Peyer's patch (tissue), 4 donors: ENCODE measurements around the gene IZUMO2. TPM values are rescaled to one million over a fixed set of nuclear protein-coding genes. Genes with fewer than 3 reads are reported as not detected.

Experiments used
- DNase-seq, 3 donors: peaks; one replicate each; pipeline ENCODE4 v3.0.0-alpha.2; 2017 to 2019
- H3K27ac ChIP-seq, 4 donors: fragments of 200-600 bp; sonication (generic); one replicate each; pipeline ENCODE4 v1.5.1; 2016 to 2019
- H3K27me3 ChIP-seq, 2 donors: fragments of 200-600 bp; sonication (generic); one replicate each; pipeline ENCODE4 v1.5.1; 2019
- H3K36me3 ChIP-seq, 3 donors: fragments of 200-600 bp; sonication (generic); one replicate each; pipeline ENCODE4 v1.5.1; 2016 to 2019
- H3K4me1 ChIP-seq, 4 donors: fragments of 200-600 bp; sonication (generic); one replicate each; pipeline ENCODE4 v1.5.1; 2016 to 2019
- H3K4me3 ChIP-seq, 4 donors: fragments of 200-600 bp; sonication (generic); 1 replicate in 3 of 4; 2 replicates in 1 of 4; pipeline ENCODE4 v1.5.1; 2016 to 2019; ENCODE audit warnings: mild to moderate bottlenecking in 1 of 4
- H3K9me3 ChIP-seq, 4 donors: fragments of 200-600 bp; sonication (generic); one replicate each; pipeline ENCODE4 v1.5.1; 2016 to 2019; ENCODE audit warnings: mild to moderate bottlenecking in 1 of 4
- CTCF ChIP-seq, 6 experiments: fragments of 450-650 bp in 4 of 6; fragments of 200-600 bp in 2 of 6; sonication (generic) in 1 of 6; IDR thresholded peaks; one replicate each; pipeline ENCODE4 v1.5.1; 2017 to 2019; ENCODE audit warnings: antibody characterized with exemption in 6 of 6, mild to moderate bottlenecking in 3 of 6, moderate library complexity in 1 of 6
- POLR2A ChIP-seq, 2 donors: fragments of 450-650 bp; IDR thresholded peaks; one replicate each; pipeline ENCODE4 v1.5.1; 2017; ENCODE audit warnings: antibody characterized with exemption in 2 of 2, mild to moderate bottlenecking in 2 of 2, moderate library complexity in 2 of 2
- total RNA-seq, 4 donors: library from RNA; depleted of rRNA; stranded (reverse); fragments of >200 nt; gene quantifications; one replicate each; pipeline ENCODE4 v1.1.0, GENCODE V29; 2016

IZUMO2 gene
- total RNA-seq, 4 donors from 2014 or later = not detected

DNA sequence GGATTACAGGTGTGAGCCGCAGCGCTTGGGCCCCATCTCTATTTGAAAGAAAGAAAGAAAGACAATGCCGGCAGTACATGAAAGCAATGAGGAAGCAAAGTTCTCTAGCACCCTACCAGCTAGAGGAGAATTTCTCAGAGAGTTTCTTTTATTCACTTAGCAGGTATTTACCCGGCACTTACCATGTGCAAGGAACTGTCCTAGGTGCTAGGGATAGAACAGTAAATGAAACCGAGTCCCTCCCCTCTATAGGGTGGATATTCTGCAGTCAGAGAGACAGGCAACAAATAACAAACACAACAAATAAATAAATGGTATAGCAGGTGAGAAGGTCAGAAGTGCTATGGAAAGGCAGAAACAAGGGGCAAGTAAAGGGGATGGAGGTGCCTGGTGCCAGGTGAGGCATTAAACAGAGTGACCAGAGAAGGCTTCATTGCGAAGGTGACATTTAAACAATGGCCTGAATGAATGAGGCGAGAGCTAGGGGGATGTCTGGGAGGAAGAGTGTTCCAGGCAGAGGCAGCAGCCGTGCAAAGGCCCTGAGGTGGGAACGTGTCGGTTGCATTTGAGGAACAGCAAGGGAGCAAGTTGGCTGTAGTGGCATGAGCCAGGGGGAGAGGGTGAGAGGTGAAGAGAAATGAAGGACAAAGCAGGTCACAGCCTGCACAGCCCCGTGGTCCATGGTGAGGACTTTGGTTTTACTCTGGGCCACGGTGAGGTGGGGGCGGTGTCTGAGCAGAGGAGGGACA lies 29.6 kb upstream of the IZUMO2 start:
- DNase-seq = no peak
- Histone ChIP-seq H3K27me3 (no peaks in the 10 kb centered on the region), H3K27ac (no peak overlapping the region), H3K4me3 (no peak overlapping the region), H3K36me3 (peaks cover 0 to 26% (median 0%) of the 10 kb centered on the region in 3 donors), H3K4me1 (peaks cover 0 to 15% (median 0%) of the 10 kb centered on the region in 4 donors), H3K9me3 (no peaks in the 10 kb centered on the region)
- TF ChIP-seq CTCF (IDR thresholded peaks at IDR 0.05) (no peak), POLR2A (IDR thresholded peaks at IDR 0.05) (no peak)

- no peak for TF ChIP-seq CTCF (IDR thresholded peaks at IDR 0.05)
- no peak for TF ChIP-seq POLR2A (IDR thresholded peaks at IDR 0.05)
- Histone ChIP-seq H3K27me3 (no peaks in the 10 kb centered on the region), H3K4me3 (peak overlapping the region in 2 of 4 donors; percentile 45 to 51), H3K4me1 (peaks cover 0 to 15% (median 0%) of the 10 kb centered on the region in 4 donors), H3K36me3 (peaks cover 0 to 26% (median 0%) of the 10 kb centered on the region in 3 donors), H3K27ac (peak overlapping the region in 3 of 4 donors; percentile 67 to 99 (median 96)), H3K9me3 (no peaks in the 10 kb centered on the region)
- no peak for DNase-seq
These were observed 28.1 kb upstream of the IZUMO2 start for GRCh38 chr19:50191216-50191615.

GRCh38 chr19:50190439-50190891 lies 27.4 kb upstream of the IZUMO2 start:
- no peaks in the 10 kb centered on the region for H3K27me3 ChIP-seq
- H3K4me1 ChIP-seq = peaks cover 0 to 15% (median 0%) of the 10 kb centered on the region in 4 donors
- H3K9me3 ChIP-seq = no peaks in the 10 kb centered on the region
- TF ChIP-seq POLR2A (IDR thresholded peaks at IDR 0.05) (peak; percentile 36 to 76), CTCF (IDR thresholded peaks at IDR 0.05) (peak in 1 of 6 experiments; percentile 11)
- H3K36me3 ChIP-seq = peaks cover 0 to 21% (median 0%) of the 10 kb centered on the region in 3 donors
- H3K27ac ChIP-seq = peak overlapping the region in 3 of 4 donors; percentile 81 to 99 (median 96)
- H3K4me3 ChIP-seq = peak overlapping the region in 2 of 4 donors; percentile 54 to 60
- peak in 2 of 3 donors; percentile 79 to 89 for DNase-seq

- DNase-seq = peak in 1 of 3 donors; percentile 65
- H3K4me3 ChIP-seq = peak overlapping the region in 3 of 4 donors; percentile 33 to 60 (median 54)
- no peaks in the 10 kb centered on the region for H3K27me3 ChIP-seq
- H3K27ac ChIP-seq = peak overlapping the region in 3 of 4 donors; percentile 81 to 99 (median 96)
- H3K4me1 ChIP-seq = peaks cover 0 to 15% (median 0%) of the 10 kb centered on the region in 4 donors
- TF ChIP-seq CTCF (IDR thresholded peaks at IDR 0.05) = no peak
- TF ChIP-seq POLR2A (IDR thresholded peaks at IDR 0.05) = peak; percentile 60 to 76
- H3K9me3 ChIP-seq = no peaks in the 10 kb centered on the region
- peaks cover 0 to 9% (median 0%) of the 10 kb centered on the region in 3 donors for H3K36me3 ChIP-seq
These were observed 26.2 kb upstream of the IZUMO2 start for GRCh38 chr19:50189331-50189730.

DNA sequence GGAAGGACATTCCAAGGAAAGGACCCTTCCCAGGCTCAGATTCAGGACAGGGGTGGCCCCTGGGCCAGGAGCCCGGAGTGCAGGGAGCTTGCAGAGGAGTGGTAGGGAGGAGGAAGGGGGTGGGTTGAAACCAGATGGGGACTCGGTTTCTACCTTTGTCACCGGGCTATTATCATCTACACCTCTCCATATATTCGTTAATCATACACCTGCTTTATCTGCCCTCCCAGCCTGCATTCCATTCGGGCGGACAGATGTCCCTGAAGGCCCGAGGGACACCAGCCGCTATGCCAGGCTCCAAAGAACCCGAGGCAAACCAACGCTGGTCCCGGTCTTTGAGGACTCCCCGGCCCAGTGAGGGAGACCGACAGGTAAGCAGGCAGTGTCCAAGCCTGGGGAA lies 24.9 kb upstream of the IZUMO2 start:
- DNase-seq = peak in 2 of 3 donors; percentile 81 to 84
- TF ChIP-seq CTCF (IDR thresholded peaks at IDR 0.05) (no peak), POLR2A (IDR thresholded peaks at IDR 0.05) (peak; percentile 98 to 99)
- Histone ChIP-seq H3K27me3 (no peaks in the 10 kb centered on the region), H3K9me3 (no peaks in the 10 kb centered on the region), H3K4me3 (peak overlapping the region in 3 of 4 donors; percentile 33 to 60 (median 54)), H3K4me1 (peaks cover 0 to 15% (median 0%) of the 10 kb centered on the region in 4 donors), H3K27ac (peak overlapping the region in 3 of 4 donors; percentile 81 to 99 (median 96)), H3K36me3 (peaks cover 0 to 4% (median 0%) of the 10 kb centered on the region in 3 donors)
